Activated CD8-positive, alpha-beta memory T cell treated with anti-CD3 and anti-CD28 coated beads, Interleukin-2, amount 50 U/mL, for 4 hours (primary cell): ENCODE results near the gene TBX1.

ENCODE experiments used
- DNase-seq: peaks from one replicate; pipeline ENCODE4 v3.0.0-alpha.2; 2020

TBX1 gene

GRCh38 chr22:19760058-19760950 lies at the start of gene TBX1:
TBX1 (plus strand) TSS chr22:19760778; CDS start chr22:19760844, 66 bp downstream.
- no peak for DNase-seq

GRCh38 chr22:19713245-19713644 lies 47.3 kb upstream of the TBX1 start:
- DNase-seq = no peak

GRCh38 chr22:19713650-19714311 lies 46.8 kb upstream of the TBX1 start:
- no peak for DNase-seq

GRCh38 chr22:19714312-19715187 lies 46.0 kb upstream of the TBX1 start, which contains the start of gene SEPTIN5:
SEPTIN5 (plus strand) TSS chr22:19714503; CDS start chr22:19714589, 86 bp downstream.
- DNase-seq = no peak

GRCh38 chr22:19715188-19715930 lies 45.2 kb upstream of the TBX1 start:
- DNase-seq = no peak

- DNase-seq = no peak
Observed at GRCh38 chr22:19716041-19716828, 44.3 kb upstream of the TBX1 start.

GRCh38 chr22:19716829-19717105 lies 43.8 kb upstream of the TBX1 start:
- DNase-seq = no peak

- no peak for DNase-seq
Observed at GRCh38 chr22:19717181-19717580, 43.4 kb upstream of the TBX1 start.

GRCh38 chr22:19717691-19718455 lies 42.7 kb upstream of the TBX1 start:
- peak; percentile 84 for DNase-seq

GRCh38 chr22:19718456-19719049 lies 42.0 kb upstream of the TBX1 start:
- no peak for DNase-seq

GRCh38 chr22:19719050-19719482 lies 41.5 kb upstream of the TBX1 start:
- peak; percentile 61 for DNase-seq

GRCh38 chr22:19719488-19720021 lies 41.0 kb upstream of the TBX1 start:
- DNase-seq = no peak

GRCh38 chr22:19720150-19720827 lies 40.3 kb upstream of the TBX1 start:
- no peak for DNase-seq

GRCh38 chr22:19720999-19721329 lies 39.6 kb upstream of the TBX1 start:
- no peak for DNase-seq

GRCh38 chr22:19721330-19722177 lies 39.0 kb upstream of the TBX1 start:
- DNase-seq = no peak

- no peak for DNase-seq
Observed at GRCh38 chr22:19722178-19722981, 38.2 kb upstream of the TBX1 start.

GRCh38 chr22:19722982-19723231 lies 37.7 kb upstream of the TBX1 start:
- DNase-seq = no peak
